ENCODE measurements around the gene LAG3.

LAG3 gene

GRCh38 chr12:6791931-6792520 is 19.7 kb downstream of the LAG3 start:
- DNase-seq = no peak

DNA sequence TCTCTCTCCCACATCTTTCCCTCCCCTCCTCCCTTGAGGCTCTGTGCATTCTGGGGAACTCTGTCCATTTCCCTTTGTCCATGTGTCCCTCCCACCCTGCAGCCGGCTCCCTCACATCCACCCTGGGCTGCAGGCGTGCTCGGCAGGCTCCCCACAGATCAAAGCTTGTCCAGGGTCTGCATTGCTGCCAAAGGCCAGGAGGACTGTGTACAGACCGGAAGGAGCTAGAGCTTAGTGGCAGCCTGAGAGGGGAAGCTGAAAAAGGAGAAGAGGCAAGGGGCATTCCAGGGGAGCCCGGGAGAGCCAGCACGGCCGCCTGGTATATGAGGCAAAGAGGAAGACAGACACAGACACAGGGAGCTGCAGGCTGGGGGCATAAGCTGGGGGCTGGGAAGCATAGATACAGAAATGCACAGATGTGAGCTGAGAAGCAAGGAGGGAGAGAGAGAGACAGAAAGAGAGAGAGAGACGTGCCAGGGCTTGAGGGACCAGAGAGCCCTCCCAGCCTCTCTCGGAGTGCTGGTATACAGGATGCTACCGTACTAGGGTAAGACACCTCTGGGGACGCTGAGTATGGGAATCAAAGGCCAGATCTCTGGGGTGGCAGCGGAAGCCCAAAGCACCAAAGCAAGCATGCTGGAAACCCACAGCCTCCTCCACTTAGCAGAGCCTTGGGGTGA is 20.3 kb downstream of the LAG3 start:
- no peak for DNase-seq

- no peak for DNase-seq
These were observed 22.8 kb downstream of the LAG3 start for GRCh38 chr12:6795088-6795487.

GRCh38 chr12:6796576-6796975 is 24.3 kb downstream of the LAG3 start:
- DNase-seq = no peak

DNA sequence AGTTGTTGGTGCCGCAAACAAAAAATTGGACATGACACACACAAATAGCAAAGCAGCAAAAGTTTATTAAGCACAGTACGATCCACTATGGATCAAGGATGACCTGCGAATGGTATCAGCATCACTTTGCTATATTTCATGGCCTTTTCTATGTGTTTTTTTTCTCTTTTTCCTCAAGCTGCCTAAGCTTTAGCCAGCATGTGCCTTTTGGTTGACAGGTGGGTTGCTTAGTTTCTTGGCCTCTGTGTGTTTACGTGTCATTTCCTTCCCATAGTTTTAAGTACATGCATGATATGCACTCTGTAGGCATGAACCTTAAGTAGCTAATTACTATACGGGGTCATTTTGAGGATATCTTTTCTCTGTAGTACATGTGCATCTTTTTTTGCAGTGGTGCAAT is 26.8 kb downstream of the LAG3 start:
- no peak for DNase-seq

DNA sequence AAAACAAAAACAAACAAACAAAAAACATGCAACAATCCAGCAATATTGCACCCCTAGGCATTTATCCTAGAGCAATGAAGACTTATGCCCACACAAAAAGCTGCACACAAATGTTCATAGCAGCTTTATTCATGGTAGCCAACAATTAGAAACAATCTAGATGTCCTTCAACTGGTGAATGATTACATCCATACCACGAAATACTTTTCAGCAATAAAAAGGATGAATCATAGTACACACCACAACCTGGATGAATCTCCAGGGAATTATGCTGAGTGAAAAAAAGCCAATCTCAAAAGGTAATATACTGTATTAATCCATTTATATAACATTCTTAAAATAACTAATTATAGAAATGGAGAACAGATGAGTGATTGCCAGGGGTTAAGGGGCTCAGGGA is 34.9 kb downstream of the LAG3 start:
- no peak for DNase-seq

GRCh38 chr12:6809056-6809455 is 36.7 kb downstream of the LAG3 start:
- no peak for DNase-seq

GRCh38 chr12:6810758-6811157 is 38.4 kb downstream of the LAG3 start:
- no peak for DNase-seq

GRCh38 chr12:6813363-6813762 is 41.0 kb downstream of the LAG3 start:
- no peak for DNase-seq

- no peak for DNase-seq
These were observed 44.3 kb downstream of the LAG3 start for GRCh38 chr12:6816598-6816997.

GRCh38 chr12:6817098-6817497 is 44.8 kb downstream of the LAG3 start:
- no peak for DNase-seq

- no peak for DNase-seq
These were observed 45.4 kb downstream of the LAG3 start for GRCh38 chr12:6817662-6818157.

DNA sequence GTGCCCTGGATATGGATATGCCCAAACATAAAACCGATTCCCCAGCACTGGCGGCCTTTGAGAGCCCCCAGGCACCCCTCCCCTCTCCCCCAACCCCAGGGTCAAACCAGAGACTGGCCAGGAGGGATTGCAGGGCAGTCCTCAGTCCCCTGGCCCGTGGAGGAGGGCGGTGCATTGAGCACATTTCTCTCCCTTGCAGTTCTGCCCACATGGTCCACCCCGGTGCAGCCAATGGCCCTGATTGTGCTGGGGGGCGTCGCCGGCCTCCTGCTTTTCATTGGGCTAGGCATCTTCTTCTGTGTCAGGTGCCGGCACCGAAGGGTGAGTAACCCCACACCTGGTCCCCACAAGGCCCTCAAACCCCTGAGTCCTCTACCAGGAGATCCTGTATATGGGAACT is 45.9 kb downstream of the LAG3 start:
- DNase-seq = no peak

DNA sequence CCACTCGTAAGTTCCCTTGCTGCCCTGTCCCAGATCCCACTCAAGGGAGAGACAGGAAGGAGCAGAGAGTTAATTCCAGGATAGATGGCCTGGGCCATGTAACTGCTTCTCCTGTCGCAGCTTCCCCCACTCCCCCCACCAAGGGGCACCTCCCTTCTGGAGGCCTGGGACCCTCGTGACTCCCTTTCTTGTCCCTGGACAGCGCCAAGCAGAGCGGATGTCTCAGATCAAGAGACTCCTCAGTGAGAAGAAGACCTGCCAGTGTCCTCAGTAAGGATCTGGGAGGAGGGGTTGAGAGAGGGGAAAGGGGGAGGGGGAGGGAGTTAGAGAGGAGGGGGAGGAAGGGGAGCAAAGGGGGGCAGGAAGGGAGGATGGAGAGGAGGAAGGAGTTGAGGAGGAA is 46.3 kb downstream of the LAG3 start:
- DNase-seq = no peak

- no peak for DNase-seq
These were observed 47.0 kb downstream of the LAG3 start for GRCh38 chr12:6819106-6820030.

DNA sequence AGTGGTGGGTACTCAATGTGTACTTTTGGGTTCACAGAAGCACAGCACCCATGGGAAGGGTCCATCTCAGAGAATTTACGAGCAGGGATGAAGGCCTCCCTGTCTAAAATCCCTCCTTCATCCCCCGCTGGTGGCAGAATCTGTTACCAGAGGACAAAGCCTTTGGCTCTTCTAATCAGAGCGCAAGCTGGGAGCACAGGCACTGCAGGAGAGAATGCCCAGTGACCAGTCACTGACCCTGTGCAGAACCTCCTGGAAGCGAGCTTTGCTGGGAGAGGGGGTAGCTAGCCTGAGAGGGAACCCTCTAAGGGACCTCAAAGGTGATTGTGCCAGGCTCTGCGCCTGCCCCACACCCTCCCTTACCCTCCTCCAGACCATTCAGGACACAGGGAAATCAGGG is 47.8 kb downstream of the LAG3 start:
- DNase-seq = no peak

- peak; percentile 89 for DNase-seq
These were observed 49.5 kb downstream of the LAG3 start, which contains the start of gene GPR162 for GRCh38 chr12:6821591-6822425. Gene GPR162 (plus strand): TSS chr12:6821821. CDS start chr12:6823899, 2,078 bp downstream.

GRCh38 chr12:6822426-6823135 is 50.3 kb downstream of the LAG3 start:
- no peak for DNase-seq

DNA sequence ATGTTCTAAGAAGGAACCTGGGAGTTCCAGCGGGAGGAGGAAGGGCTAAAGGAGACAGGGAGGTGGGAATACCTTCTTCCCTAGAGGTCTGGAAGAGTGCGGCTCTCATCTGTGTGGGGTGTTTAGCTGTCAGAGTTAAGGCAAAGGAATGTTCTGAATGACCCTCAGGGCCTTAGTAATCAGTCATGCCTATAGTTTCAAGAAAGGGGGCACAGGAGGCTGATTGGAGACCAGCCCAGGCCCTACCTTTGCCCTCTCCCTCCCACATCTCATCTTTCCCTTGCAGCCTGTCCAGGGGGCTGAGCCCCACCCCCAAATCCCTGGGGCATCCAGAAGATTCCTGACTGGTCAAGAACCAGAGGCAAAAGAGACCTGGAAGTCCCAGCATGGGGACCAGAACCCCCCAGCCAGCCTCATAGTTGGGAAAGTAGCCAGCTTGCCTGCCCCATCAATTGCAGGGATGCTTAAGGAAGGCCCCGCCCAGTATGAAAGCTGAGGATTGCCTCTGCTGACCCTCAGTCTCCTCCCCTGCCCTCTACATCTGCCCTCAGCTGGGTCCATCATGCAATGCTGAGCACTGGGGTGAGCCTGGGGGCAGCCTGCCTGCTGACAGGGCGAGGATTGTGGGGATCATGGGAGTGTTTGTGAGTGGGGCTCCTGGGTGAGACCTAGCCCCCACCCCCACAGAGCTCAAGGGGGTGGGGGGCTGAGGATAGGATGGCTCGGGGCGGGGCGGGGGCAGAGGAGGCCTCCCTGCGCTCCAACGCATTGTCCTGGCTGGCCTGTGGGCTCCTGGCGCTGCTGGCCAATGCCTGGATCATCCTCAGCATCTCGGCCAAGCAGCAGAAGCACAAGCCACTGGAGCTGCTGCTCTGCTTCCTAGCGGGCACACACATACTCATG is 51.1 kb downstream of the LAG3 start:
- no peak for DNase-seq

DNA sequence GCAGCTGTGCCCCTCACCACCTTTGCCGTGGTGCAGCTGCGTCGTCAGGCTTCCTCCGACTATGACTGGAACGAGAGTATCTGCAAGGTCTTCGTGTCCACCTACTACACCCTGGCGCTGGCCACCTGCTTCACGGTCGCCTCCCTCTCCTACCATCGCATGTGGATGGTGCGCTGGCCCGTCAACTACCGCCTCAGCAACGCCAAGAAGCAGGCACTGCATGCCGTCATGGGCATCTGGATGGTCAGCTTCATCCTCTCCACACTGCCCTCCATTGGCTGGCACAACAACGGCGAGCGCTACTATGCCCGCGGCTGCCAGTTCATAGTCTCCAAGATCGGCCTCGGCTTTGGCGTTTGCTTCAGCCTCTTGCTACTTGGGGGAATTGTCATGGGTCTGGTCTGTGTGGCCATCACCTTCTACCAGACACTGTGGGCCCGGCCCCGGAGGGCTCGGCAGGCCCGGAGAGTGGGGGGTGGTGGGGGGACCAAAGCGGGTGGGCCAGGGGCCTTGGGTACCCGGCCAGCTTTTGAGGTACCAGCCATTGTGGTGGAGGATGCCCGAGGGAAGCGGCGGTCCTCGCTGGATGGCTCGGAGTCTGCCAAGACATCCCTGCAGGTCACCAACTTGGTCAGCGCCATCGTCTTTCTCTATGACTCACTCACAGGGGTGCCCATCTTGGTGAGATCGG is 51.9 kb downstream of the LAG3 start:
- DNase-seq = no peak

Measured in NCI-H82 (cell line).